ENCODE results near the gene HOXB1.

The HOXB1 gene

DNA sequence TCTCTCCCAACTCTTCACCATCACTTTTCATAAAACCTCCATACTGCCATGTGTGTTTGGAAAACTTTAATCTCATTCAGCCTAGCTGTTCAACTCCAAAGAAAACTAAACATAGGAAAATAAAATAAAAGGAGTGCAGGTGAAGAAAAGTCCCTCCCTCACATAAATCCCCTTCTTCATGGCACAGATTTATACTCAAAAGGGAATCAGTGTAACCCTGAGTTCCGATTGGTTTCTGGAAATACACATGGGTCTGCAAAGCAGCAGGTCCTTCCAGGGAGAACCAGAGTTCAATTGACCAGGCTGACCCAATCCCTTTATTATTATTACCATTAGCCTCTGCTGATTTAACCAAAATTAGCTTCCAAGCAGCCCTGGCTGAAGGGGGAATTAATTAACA is 23.0 kb upstream of the HOXB1 start:
- no peak for DNase-seq

DNA sequence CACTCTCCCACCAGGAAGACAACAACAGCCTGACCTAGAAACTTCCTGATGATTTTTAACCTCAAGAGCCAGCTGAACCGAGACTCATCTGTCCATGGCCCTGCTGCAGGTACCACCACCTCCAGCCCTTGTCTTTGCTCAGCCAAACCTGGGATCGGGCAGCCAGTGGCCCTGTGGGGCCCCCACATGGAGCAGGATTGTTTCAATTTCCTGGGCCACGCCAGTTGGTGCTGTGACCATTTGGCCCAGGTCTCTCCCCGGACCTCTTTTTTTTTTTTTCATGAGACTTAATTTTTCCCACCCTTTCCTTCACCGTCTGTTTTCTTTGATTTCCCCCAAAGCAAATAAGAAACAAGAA is 22.4 kb upstream of the HOXB1 start:
- DNase-seq, result no peak

DNA sequence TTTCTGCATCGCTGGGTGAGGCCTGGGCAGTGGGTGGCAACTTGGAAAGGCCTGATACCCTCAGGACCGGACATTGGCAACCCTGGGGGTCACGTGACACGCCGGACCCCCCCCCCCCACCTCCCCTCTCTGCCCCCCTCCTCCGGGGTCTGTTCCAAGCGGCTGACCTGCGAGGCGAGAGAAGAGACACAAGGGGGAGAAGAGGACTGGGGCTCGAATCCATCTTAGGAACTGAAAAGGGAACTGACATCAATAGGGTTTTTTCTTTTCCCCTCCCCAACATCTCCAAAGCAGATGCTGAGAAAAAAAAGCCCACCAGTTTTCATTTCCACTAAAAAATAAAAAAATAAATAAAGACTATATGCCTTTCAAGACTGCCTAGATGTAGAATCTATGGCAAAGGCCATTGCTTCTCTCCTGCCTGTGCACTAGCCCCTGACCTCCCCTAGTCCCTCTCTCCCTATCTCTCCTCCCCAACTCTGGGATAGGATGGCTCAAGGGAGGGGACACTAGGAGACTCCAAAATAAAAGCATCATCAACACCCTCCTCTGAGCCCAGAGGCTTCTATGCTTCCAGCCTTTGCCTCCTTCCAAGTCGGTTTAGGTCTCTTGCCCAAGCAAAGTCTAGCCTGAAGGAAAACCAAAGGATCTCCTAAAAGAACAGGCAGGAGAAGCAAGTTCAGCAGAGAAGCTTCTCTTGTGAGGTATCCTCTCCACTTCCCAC is 21.8 kb upstream of the HOXB1 start:
- peak; percentile 77 for DNase-seq

DNA sequence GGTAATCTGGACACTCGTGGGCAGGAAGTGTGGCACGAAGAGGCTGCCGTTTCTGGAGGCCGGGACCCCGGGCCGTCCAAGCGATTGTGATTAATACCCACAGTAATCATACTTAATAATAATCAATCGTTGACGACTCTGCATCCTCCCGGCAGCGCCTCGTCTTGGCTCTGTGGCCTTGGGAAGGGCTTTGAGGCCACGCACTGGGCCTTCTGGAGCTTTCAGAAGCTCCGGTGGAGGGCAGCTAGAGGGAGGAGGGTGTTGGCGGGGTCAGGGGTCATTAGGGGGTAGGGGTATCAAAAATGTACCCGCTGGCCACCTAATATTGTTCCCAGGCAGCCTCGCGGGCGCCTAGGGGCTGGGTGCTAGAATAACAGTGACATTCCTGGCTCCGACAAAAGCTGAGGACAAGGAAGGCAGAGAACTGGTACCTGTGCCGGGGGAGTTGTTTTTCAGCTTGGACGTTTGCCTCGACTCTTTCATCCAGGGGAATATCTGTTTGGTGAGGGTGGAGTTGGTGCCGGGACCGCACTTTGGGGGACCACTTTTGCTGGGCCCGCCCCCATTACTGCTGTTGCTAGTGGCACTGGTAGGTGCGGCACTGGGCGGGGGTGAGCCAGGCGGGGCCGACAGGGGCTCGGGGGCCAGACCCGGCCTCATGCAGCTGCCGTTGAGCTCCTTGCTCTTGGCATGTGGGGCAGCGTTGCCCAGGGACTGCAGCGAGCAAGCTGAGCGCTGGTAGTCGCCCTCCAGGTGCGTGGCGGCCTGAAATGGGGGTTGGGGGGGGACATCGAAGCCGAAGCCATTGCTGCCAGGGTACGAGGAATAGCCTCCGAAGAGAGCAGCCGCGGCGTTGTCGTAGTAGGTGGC is 21.0 kb upstream of the HOXB1 start:
- peak; percentile 77 for DNase-seq

DNA sequence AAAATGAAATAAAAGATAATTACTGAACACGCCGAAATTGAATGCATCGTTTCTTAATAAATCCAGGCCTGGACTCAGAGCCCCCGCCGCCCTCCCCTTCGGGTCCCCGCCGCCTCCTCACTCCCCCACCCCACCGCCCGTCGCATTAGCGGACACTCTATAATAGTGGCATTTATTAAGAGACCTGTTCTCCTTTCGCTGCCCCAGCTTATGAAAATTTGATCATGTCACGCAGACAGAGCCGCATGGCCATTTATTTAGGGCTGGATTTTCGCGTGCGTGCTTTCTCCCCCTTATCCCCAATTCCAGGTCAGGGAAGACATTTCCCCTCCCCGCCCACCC is 20.4 kb upstream of the HOXB1 start:
- DNase-seq, result no peak

DNA sequence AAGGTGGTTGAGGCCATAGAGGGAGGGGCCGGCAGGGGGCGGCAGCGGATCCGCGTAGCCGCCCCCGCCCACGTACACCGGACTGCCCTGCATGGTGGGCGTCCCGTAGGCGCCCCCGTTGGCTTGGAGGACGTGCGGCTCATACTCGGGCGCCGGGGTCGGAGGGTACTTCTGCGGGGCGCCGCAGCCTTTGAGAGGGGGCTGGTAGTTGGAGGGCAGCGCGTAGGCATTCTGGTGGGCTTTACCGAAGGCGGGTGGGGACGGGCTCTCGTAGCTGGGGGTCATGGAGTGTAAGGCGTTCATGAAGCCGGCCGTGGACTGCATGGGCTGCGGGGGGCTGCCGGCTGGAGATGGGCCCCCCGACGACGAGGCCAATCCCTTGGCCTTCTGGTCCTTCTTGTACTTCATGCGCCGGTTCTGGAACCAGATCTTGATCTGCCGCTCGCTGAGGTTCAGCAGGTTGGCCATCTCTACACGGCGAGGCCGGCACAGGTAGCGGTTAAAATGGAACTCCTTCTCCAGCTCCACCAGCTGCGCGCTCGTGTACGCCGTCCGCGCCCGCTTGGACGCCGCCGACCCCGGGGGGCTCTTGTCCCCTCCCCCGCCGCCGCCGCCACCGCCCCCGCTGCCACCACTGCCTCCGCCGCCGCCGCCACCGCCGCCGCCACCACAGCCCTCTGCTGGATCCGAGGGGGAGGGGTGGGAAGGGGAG is 19.8 kb upstream of the HOXB1 start:
- no peak for DNase-seq

DNA sequence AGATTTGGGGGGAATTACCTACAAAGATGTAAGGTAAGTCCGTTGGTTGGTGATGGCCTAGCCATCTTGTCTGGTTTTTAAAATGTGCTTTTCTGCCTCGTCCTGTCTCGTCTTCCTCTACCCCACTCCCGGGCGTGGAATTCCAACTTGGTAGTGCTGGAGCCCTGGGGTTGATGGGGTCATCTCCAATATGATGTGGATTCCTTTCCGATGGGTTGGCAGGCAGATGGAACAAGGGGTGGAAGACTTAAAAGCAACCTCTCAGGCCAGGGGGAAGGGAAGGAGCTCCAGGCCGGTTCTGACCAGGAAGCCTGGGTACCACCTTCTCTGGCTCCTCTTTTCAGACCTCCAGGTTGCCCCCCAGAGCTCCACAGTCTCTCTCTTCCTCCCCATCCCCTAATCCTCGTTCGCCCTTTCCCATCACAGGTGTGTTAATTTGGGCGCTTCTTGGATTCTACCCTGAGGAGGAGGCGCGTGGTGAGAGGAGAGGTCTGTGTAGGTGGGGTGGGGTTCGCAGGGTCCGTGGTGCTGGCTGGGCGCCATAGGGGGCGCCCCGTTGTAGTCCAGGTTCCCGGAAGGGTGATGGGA is 19.2 kb upstream of the HOXB1 start:
- DNase-seq, result no peak

DNA sequence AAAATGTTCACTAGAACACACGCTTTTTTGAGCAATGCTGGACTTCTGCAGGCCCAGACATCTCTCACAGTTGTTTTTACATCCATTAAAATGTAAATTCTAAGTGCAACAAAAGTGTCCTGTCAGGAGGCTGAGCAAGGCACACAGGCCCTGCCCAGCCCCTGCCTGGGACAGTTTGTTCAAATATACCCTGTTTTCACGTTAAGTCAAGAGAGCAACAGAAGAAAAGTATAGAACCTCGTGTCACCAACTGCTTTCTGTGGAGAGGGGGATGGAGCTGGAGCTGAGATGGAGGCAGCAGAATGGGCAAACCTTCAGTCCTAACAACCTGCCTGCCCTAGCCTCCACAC is 18.4 kb upstream of the HOXB1 start:
- DNase-seq, result no peak

DNA sequence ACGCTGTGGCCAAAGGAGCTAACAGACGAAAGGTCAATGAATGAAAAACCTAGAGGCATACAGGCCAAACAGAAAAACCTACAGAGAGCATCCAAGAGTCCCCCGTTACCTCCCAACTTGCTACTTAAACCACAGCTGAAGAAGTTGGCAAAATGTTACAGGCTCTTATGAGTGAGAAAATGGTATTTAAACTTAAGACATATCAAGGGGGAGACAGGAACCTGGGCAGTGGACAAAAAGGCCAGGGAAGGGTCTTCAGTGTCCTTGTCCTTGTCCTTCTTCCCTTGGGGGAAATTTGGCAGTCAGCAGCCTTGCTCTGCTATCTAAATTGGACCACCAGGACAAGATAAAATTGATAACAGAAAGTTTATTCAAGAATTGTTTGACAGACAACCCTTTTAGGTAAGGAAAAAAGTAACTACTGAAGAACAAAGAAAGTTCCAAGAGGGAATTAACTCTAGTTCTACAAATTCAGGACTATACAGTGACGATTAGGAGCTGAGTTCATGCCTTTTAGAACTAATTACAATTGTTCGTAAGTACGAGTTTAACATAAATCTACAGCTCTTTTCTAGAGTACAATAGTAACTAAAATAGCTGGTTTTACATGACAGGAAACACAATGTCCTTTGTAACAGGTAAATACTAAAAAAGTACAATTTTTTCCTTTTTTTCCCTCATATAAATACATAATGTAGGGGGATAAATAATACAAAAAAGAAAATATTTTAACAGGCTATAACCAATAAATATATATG is 17.9 kb upstream of the HOXB1 start:
- DNase-seq, result no peak

DNA sequence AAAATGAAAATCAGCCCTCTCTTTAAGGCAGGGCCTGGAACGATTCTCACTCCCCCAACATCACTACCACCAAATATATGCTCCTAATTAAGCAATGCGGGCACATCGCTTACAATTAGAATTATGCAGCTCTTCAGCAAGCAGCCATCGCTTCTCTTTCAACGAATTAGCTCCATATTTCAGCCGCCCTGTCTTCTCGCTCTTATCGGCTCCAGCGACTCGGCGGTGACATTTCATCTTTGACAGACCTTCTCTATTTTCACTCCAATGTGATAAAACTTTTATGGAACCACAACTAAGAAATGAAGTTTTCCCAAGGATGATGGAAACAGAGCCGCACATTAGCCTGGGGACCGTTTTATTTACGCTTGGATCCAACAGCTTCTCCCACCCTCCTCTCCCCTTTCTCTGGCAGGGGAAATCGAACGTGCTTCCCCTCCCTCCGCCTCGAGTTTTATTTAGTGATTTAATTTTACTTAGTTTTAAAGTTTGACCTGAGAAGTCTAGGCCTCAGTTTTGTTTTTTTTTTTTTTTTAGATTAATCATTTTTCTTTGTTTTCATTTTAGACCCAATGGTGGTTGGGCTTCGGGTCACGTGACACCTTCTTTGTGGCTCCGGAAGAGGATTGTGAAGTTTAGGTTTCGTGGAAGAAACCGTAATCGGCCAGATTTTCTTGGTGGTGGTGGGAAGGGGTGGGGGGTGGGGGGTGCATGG is 17.2 kb upstream of the HOXB1 start:
- peak; percentile 64 for DNase-seq

DNA sequence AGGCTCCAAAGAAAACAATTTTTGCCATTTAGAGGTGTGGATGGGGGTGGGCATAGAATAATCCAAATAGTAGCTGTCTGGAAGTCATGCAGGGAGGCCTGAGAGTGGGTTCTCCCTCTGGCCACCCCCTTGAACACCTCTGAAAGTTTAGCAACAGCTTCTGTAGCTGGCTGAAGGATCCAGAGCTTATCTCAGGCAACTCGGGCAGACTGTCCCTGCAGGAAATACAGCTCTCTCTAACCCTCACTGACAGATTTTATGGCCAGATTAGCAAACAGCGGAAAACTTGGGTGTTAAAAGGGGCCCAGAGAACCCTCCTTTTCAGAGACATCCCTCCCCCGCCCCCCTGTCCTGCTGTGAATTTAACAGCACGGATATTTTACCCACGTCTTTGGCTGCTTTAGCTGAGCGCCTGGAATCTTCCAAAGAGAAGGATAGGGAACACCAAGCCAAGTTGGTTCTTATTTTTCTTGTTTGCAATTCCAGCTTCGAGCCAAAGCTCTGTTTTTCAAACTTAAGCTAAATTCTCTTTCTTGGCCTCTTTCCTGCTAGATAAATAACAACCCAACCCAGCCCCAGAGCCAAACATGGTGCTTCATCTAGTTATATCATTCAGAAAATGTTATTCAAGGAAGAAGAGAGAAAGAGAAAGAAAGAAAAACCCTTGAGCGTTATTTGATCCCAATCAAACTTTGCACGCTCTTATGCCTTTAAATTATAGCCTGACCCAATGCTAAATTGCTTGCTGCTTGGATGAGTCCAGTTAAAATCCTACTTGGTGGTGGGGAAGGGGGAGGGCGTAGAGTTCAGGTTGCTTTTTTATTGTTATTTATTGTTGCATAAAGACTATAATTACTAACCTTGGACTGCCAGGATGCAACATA is 16.4 kb upstream of the HOXB1 start:
- DNase-seq, result peak; percentile 64

DNA sequence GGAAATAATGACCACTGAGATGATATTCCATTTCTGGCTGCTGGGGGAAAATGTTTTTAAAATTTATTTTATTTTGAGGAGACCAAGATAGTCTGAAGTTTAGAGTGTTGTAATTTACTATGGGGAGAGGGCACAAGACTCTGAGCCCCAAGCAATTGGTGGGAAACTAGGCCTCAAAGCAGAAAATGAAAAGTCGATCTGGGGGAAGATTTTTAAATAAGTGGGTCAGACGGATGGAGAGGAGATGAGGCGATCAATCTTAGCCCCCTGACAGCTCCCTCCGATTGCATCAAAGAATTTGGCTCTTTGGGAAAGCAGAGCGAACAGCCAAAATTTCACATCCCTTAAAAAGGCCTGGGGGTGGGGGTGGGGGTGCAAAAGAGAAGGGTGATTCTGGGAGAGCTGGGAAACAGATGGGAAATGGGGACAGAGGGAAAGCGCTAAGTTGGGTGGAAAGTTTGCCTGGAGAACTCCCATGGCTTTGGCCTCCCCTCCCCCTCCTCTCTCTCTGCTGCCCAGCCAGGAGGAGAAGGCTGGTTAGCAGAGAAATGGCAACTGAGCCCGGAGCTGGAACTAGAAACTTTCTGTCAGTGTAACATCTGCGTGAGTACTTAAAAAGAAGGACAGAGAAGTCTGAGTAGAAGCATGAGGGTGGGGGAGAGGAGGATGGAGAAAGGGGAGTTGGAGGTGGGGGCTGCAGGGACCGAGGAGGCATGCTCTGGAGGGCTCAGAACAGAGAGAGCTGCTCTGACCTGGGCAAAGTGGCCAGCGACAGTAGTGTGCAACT is 15.5 kb upstream of the HOXB1 start:
- DNase-seq, result no peak

DNA sequence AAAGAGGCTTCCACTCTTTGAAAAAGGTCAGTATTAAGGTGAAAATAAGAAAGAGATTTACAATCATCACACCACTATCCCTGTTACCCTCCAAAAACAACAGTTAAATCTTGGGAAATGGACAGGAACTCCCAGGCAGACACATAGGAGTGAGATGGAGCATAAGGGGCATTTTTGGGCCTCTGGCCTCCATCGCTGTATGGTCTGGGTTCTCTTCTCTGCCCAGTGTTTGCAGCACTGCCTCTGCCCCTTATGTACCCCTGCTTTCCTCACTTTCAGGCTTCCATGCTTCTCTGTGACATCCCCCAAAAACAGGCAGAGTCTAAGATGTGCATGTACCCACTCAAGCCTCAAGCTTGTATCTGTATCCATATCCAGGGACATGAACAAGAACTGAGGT is 14.7 kb upstream of the HOXB1 start:
- no peak for DNase-seq

DNA sequence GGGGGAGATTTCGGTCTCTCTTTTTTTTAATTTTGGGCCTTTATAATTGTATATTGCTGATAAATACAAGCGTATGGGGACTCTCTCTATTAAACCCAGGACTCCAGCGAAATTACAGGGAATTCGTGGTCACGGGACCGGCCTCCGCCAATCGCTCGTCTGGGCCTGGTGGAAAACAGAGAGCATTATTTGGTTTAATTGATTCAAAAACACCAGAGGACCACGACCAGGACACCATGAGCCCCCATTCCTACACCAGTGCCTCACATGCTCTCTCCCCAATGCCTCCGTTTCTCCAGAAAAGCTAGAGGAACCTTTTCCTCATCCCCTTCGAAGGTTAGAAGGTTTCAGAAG is 14.2 kb upstream of the HOXB1 start, which contains the start of gene HOXB2:
HOXB2 (minus strand) TSS at position 88 of the 354 bp plus-strand sequence. CDS start 198 bp downstream, outside the sequence.
- peak; percentile 38 for DNase-seq

DNA sequence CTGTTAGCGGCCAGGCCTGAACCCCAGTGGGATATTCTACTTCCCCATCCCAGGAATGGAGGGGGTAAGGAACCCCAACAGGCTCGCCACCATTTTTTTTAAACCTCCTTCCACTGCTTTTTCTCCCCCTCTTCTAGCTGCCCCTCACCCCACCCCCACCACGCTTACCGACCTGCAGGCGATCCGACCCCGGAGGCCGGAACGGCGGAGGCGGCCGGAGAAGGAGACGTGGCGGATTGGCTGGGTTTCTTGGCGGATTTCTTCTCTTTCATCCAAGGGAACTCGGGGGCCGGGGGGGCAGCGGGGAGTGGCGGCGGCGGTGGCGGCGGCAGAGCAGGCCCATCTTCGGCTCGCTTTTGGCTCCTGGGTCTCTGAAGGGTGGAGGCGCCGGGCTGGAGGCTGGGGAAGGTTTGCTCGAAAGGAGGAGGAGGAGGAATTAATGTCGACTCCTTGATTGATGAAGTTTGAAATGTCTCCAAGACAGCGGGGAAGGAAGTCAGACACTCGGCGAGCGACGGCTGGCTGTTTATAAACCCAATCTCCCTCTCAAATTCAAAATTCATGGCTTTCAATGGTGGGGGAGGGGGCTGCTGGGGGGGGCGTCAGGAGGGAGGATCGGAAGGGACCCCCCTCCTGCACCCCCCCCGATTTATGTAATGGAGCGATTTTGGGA is 13.7 kb upstream of the HOXB1 start:
- DNase-seq, result peak; percentile 55

DNA sequence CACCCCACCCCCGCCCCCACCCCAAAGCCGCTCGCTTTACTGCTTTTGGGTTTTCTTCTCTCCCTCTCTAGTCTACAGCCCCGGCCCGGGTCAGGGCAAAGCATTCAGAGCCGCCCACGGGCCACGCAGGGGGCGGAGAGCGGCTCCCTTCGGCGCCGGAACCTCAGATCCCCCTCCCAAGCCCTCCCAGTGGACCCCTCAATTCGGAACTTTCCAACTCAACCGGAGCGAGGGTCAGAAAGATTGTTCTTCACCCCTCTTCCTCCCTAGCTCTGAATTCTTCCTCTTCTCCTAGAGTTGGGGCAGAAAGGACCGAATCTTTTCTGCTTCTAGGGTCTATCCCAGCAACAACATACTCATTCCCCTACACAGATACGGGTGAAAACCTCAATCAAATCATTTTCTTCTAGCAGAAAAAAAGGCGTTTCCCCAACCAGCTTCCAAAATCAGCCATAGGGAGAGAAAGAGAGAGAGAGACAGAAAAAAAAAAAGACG is 13.1 kb upstream of the HOXB1 start:
- DNase-seq, result no peak

DNA sequence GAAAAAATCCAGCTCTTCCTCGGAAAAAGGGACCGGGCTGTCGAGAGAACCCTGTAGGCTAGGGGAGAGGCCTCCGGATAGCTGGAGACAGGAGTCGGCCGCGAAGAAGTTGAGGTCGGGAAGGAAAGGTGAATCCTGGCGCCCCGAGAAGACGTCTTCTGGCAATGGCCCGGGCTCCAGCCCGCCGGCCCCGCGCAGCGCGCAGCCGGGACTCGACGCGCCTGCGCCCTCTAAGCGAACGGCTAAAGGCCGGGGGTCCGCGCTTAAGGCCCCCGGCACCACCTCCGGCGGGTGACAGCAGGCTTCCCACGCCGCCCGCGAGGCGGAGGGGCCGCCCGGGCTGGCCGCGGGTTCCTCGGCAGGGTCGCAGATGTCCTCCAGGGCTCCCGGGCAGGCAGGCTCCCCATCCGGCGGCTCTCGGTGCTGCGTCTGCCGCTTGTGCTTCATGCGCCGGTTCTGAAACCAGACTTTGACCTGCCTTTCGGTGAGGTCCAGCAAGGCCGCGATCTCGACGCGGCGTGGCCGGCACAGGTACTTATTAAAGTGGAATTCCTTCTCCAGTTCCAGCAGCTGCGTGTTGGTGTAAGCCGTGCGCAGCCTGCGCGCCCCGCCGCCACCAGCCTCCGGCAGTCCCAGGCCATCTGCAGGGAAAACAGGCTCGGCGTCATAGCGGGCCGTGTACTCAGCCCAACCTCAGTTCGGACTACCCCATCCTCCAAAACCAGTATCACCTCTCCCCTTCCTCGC is 12.5 kb upstream of the HOXB1 start:
- DNase-seq, result no peak

DNA sequence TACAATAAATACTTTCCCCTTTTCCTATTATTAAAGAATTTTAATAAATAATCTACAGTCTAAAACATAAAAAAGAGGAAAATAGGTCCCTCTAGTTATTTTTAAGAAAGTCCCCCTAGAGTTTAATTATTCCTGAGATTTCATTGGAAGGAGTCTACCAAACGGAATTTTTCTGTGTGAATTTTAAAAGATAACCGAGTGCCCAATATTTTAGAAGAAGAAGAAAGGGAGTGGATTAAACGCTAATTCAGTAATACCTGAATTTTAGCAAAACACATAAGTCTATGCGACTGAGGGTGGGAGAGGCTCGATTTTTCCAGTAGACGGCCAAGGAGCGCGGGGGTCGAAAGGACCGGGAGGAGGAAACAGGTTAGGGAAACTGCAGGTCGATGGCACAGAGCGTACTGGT is 11.9 kb upstream of the HOXB1 start:
- no peak for DNase-seq

All from NCI-H2029 (cell line).